ENCODE data around the gene CHST8.

The CHST8 gene

GRCh38 chr19:33665776-33666595 lies 44.2 kb downstream of the CHST8 start:
- TF ChIP-seq ZBTB7A (IDR thresholded peaks at IDR 0.05; ENCODE audit: low read depth) (no peak), REST (IDR thresholded peaks at IDR 0.05; ENCODE audit: low read depth) (no peak), EGR1 (IDR thresholded peaks at IDR 0.05) (no peak), CREB1 (IDR thresholded peaks at IDR 0.05; ENCODE audit: low read depth) (no peak), USF1 (IDR thresholded peaks at IDR 0.05) (no peak), FOXM1 (IDR thresholded peaks at IDR 0.05; ENCODE audit: borderline replicate concordance, low read depth) (no peak), YY1 (IDR thresholded peaks at IDR 0.05; ENCODE audit: low read depth) (no peak), TAF1 (IDR thresholded peaks at IDR 0.05; ENCODE audit: low read depth) (no peak), NFIC (IDR thresholded peaks at IDR 0.05) (no peak), TEAD4 (IDR thresholded peaks at IDR 0.05) (no peak), TCF12 (IDR thresholded peaks at IDR 0.05; ENCODE audit: low read depth) (no peak), MAX (IDR thresholded peaks at IDR 0.05) (no peak)

- TF ChIP-seq CREB1 (IDR thresholded peaks at IDR 0.05; ENCODE audit: low read depth) (no peak), YY1 (IDR thresholded peaks at IDR 0.05; ENCODE audit: low read depth) (no peak), TEAD4 (IDR thresholded peaks at IDR 0.05) (no peak), CEBPB (IDR thresholded peaks at IDR 0.05) (no peak), FOXM1 (IDR thresholded peaks at IDR 0.05; ENCODE audit: borderline replicate concordance, low read depth) (no peak), NFIC (IDR thresholded peaks at IDR 0.05) (no peak), EGR1 (IDR thresholded peaks at IDR 0.05) (no peak), USF1 (IDR thresholded peaks at IDR 0.05) (no peak), TAF1 (IDR thresholded peaks at IDR 0.05; ENCODE audit: low read depth) (no peak)
Measured at GRCh38 chr19:33667141-33667650, 45.4 kb downstream of the CHST8 start.

- TF ChIP-seq ZBTB7A (IDR thresholded peaks at IDR 0.05; ENCODE audit: low read depth) (no peak), RAD21 (IDR thresholded peaks at IDR 0.05; ENCODE audit: low read depth) (no peak), TEAD4 (IDR thresholded peaks at IDR 0.05) (no peak), FOXM1 (IDR thresholded peaks at IDR 0.05; ENCODE audit: borderline replicate concordance, low read depth) (no peak), YY1 (IDR thresholded peaks at IDR 0.05; ENCODE audit: low read depth) (no peak), NFIC (IDR thresholded peaks at IDR 0.05) (no peak), MAX (IDR thresholded peaks at IDR 0.05) (no peak), CREB1 (IDR thresholded peaks at IDR 0.05; ENCODE audit: low read depth) (no peak), REST (IDR thresholded peaks at IDR 0.05; ENCODE audit: low read depth) (no peak), EP300 (IDR thresholded peaks at IDR 0.05; ENCODE audit: borderline replicate concordance) (no peak), EGR1 (IDR thresholded peaks at IDR 0.05) (no peak), TCF12 (IDR thresholded peaks at IDR 0.05; ENCODE audit: low read depth) (no peak)
Measured at GRCh38 chr19:33667881-33668280, 46.1 kb downstream of the CHST8 start.

GRCh38 chr19:33668968-33669367 lies 47.2 kb downstream of the CHST8 start:
- TF ChIP-seq EGR1 (IDR thresholded peaks at IDR 0.05) (no peak), MAX (IDR thresholded peaks at IDR 0.05) (no peak), TEAD4 (IDR thresholded peaks at IDR 0.05) (no peak), RAD21 (IDR thresholded peaks at IDR 0.05; ENCODE audit: low read depth) (no peak), USF1 (IDR thresholded peaks at IDR 0.05) (no peak), YY1 (IDR thresholded peaks at IDR 0.05; ENCODE audit: low read depth) (no peak), EP300 (IDR thresholded peaks at IDR 0.05; ENCODE audit: borderline replicate concordance) (no peak), TCF12 (IDR thresholded peaks at IDR 0.05; ENCODE audit: low read depth) (no peak), REST (IDR thresholded peaks at IDR 0.05; ENCODE audit: low read depth) (no peak), CEBPB (IDR thresholded peaks at IDR 0.05) (no peak), CREB1 (IDR thresholded peaks at IDR 0.05; ENCODE audit: low read depth) (no peak), FOXM1 (IDR thresholded peaks at IDR 0.05; ENCODE audit: borderline replicate concordance, low read depth) (no peak), ZBTB7A (IDR thresholded peaks at IDR 0.05; ENCODE audit: low read depth) (no peak), NFIC (IDR thresholded peaks at IDR 0.05) (no peak), TAF1 (IDR thresholded peaks at IDR 0.05; ENCODE audit: low read depth) (no peak)
